Pons (tissue), 1 donor: Measurements from ENCODE around the gene SNX27.
"Not testable (repeated sequence)": the region's sequence is repeated elsewhere in the genome, so short reads cannot be mapped to it uniquely, and the experiment has no call there.

Experiments used
- DNase-seq: peaks from one replicate; pipeline ENCODE4 v3.0.0-alpha.2; 2016; ENCODE audit warnings: low spot score

SNX27 gene

GRCh38 chr1:151604291-151604690 lies 7.6 kb upstream of the SNX27 start:
- no peak for DNase-seq

- DNase-seq = no peak
Observed at GRCh38 chr1:151606384-151606783, 5.5 kb upstream of the SNX27 start.

GRCh38 chr1:151606857-151607256 lies 5.0 kb upstream of the SNX27 start:
- DNase-seq = no peak

GRCh38 chr1:151610142-151610541 lies 1.7 kb upstream of the SNX27 start:
- no peak for DNase-seq

- peak; percentile 85 for DNase-seq
Observed at GRCh38 chr1:151611288-151611790, 511 bp upstream of the SNX27 start.

GRCh38 chr1:151612501-151613281 lies 841 bp downstream of the SNX27 start:
- no peak for DNase-seq

GRCh38 chr1:151613282-151613780 lies 1.5 kb downstream of the SNX27 start:
- no peak for DNase-seq

- DNase-seq = no peak
Observed at GRCh38 chr1:151615711-151616504, 4.1 kb downstream of the SNX27 start.

- no peak for DNase-seq
Observed at GRCh38 chr1:151616505-151616849, 4.6 kb downstream of the SNX27 start.

- no peak for DNase-seq
Observed at GRCh38 chr1:151618003-151618402, 6.2 kb downstream of the SNX27 start.

- no peak for DNase-seq
Observed at GRCh38 chr1:151618470-151618869, 6.6 kb downstream of the SNX27 start.

GRCh38 chr1:151618996-151619395 lies 7.1 kb downstream of the SNX27 start:
- not testable (repeated sequence) for DNase-seq

- no peak for DNase-seq
Observed at GRCh38 chr1:151619489-151620093, 7.7 kb downstream of the SNX27 start.

GRCh38 chr1:151620286-151620685 lies 8.4 kb downstream of the SNX27 start:
- DNase-seq = peak; percentile 39

- DNase-seq = peak; percentile 57
Observed at GRCh38 chr1:151621351-151621750, 9.5 kb downstream of the SNX27 start.

- no peak for DNase-seq
Observed at GRCh38 chr1:151624783-151625182, 12.9 kb downstream of the SNX27 start.

- DNase-seq = no peak
Observed at GRCh38 chr1:151626740-151627334, 15.0 kb downstream of the SNX27 start.

GRCh38 chr1:151629278-151629677 lies 17.4 kb downstream of the SNX27 start:
- DNase-seq = no peak

GRCh38 chr1:151635479-151636072 lies 23.7 kb downstream of the SNX27 start:
- no peak for DNase-seq

GRCh38 chr1:151638074-151638775 lies 26.4 kb downstream of the SNX27 start:
- peak; percentile 46 for DNase-seq

GRCh38 chr1:151638812-151639211 lies 27.0 kb downstream of the SNX27 start:
- no peak for DNase-seq
